ENCODE data around the gene DEFB132.
A peak's percentile ranks its signal among the peaks of the same experiment; 100 is the strongest.

DEFB132 gene

GRCh38 chr20:297925-298775, 40.6 kb downstream of the DEFB132 start:
- no peaks in the 10 kb centered on the region for H3K9me3 ChIP-seq (ENCODE audit: low read depth, low read length)
- H3K4me3 ChIP-seq = peak overlapping the region; percentile 99
- H3K36me3 ChIP-seq (ENCODE audit: insufficient read depth, low read length) = peaks cover 9% of the 10 kb centered on the region; the same call in 1 of the 2 replicates
- no peak for DNase-seq (ENCODE audit: low read depth, low spot score)
- peak overlapping the region; percentile 92 for H3K27ac ChIP-seq
- no peak for TF ChIP-seq FOXP2 (optimal IDR thresholded peaks at IDR 0.05; ENCODE audit: control extremely low read depth, extremely low read length, insufficient read depth)
- peak; percentile 41; the same call in 1 of the 2 replicates for TF ChIP-seq POLR2AphosphoS5 (IDR thresholded peaks at IDR 0.05; ENCODE audit: borderline replicate concordance, low read depth, low read length)
- peak overlapping the region; percentile 97 for H3K9ac ChIP-seq (ENCODE audit: insufficient read length)

GRCh38 chr20:298776-299391, 41.4 kb downstream of the DEFB132 start:
- no peaks in the 10 kb centered on the region for H3K9me3 ChIP-seq (ENCODE audit: low read depth, low read length)
- TF ChIP-seq EZH2 (IDR thresholded peaks at IDR 0.05) (no peak), FOXP2 (optimal IDR thresholded peaks at IDR 0.05; ENCODE audit: control extremely low read depth, extremely low read length, insufficient read depth) (no peak), POLR2AphosphoS5 (IDR thresholded peaks at IDR 0.05; ENCODE audit: borderline replicate concordance, low read depth, low read length) (no peak)
- peak overlapping the region; percentile 97 for H3K9ac ChIP-seq (ENCODE audit: insufficient read length)
- DNase-seq (ENCODE audit: low read depth, low spot score) = no peak
- 0 out of 2 replicates have a peak overlapping the region, but pooled peaks have one; percentile 77 for H3K27ac ChIP-seq
- H3K36me3 ChIP-seq (ENCODE audit: insufficient read depth, low read length) = peaks cover 9% of the 10 kb centered on the region; the same call in 1 of the 2 replicates
- H3K4me3 ChIP-seq = peak overlapping the region; percentile 99

DNA sequence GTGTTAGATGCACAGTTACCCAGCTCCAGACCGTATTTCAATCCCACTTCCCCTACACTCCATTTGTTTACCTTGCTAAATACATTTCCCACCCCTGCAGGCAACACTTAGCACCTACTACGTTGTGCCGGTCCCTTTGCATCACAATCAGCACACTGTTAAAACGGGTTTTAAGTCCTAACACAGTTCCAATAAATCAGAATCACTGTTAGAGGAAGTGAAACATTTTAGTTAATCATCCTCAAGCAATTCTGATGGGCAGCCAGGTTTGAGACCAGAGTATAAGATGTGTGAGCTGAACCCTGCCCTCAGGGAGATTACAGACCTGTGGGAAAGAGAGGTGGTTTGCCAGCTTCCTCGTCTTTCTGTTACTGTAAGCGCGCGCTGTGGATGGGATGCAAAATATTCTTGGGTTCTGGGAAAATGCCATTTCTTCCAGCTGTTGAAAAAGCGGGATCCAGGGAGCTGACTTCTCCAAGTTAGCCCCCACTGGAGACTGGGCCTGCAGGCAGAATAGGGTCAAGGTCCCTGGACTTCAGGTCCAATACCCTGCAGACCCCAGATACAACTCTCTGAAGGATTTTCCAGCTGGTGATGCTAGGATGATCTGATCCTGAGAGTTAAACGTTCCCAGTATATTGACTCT, 42.9 kb downstream of the DEFB132 start:
- DNase-seq (ENCODE audit: low read depth, low spot score) = no peak
- Histone ChIP-seq H3K9me3 (ENCODE audit: low read depth, low read length) (no peaks in the 10 kb centered on the region), H3K9ac (ENCODE audit: insufficient read length) (peak overlapping the region; percentile 41), H3K36me3 (ENCODE audit: insufficient read depth, low read length) (peaks cover 9% of the 10 kb centered on the region; the same call in 1 of the 2 replicates), H3K27ac (peak overlapping the region; percentile 77), H3K4me3 (peak overlapping the region; percentile 99)
- TF ChIP-seq POLR2AphosphoS5 (IDR thresholded peaks at IDR 0.05; ENCODE audit: borderline replicate concordance, low read depth, low read length) (no peak), EZH2 (IDR thresholded peaks at IDR 0.05) (no peak), FOXP2 (optimal IDR thresholded peaks at IDR 0.05; ENCODE audit: control extremely low read depth, extremely low read length, insufficient read depth) (no peak)

DNA sequence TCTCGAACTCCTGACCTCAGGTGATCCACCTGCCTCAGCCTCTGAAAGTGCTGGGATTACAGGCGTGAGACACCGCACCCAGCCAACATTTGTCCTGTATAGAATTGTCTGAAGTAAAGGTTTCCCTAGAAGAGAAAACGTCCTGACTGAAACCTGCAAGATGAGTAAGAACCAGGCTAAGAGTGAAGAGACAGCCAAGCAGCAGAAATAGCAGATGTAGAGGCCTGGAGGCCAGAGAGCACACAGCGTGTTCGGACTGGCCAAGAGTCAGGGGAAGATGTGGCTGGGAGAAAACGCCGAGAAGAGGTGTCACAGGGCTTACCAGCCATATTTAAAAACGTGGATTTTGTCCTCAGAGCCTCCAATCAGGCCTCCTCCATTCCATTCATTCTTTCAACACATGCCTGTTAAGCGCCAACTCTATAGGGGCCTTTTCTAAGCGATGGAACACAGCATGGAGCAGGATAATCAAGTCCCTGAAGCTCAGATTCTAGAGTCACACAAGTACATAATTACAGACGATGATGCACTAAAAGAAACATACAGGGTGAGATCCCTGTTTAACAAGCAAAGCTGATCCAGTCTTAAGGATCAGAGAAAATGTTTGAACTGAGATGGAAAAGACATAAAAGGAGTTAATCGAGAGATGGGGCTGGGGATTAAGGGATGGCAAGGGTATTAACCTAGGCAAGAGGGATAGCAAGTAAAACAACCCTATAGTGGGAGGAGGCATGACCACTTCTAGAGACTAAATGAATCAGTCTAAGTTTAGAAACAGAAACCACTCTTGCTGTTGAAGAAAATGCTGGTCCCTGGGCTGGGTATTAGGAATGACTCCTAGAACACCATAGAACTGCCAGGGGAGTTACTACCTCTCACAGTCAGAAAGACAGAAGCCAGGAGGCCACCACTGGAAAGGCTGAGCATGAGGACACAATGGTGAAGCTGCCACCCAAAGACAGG, 44.6 kb downstream of the DEFB132 start:
- Histone ChIP-seq H3K9me3 (ENCODE audit: low read depth, low read length) (no peaks in the 10 kb centered on the region), H3K27ac (no peak overlapping the region; the same call in 1 of the 2 replicates), H3K9ac (ENCODE audit: insufficient read length) (no peak overlapping the region), H3K36me3 (ENCODE audit: insufficient read depth, low read length) (peaks cover 9% of the 10 kb centered on the region; the same call in 1 of the 2 replicates), H3K4me3 (no peak overlapping the region)
- no peak for DNase-seq (ENCODE audit: low read depth, low spot score)
- TF ChIP-seq POLR2AphosphoS5 (IDR thresholded peaks at IDR 0.05; ENCODE audit: borderline replicate concordance, low read depth, low read length) (no peak), FOXP2 (optimal IDR thresholded peaks at IDR 0.05; ENCODE audit: control extremely low read depth, extremely low read length, insufficient read depth) (no peak)

- Histone ChIP-seq H3K9ac (ENCODE audit: insufficient read length) (no peak overlapping the region), H3K9me3 (ENCODE audit: low read depth, low read length) (no peaks in the 10 kb centered on the region), H3K27ac (no peak overlapping the region), H3K36me3 (ENCODE audit: insufficient read depth, low read length) (no peaks in the 10 kb centered on the region), H3K4me3 (no peak overlapping the region)
- no peak for TF ChIP-seq FOXP2 (optimal IDR thresholded peaks at IDR 0.05; ENCODE audit: control extremely low read depth, extremely low read length, insufficient read depth)
- no peak for TF ChIP-seq POLR2AphosphoS5 (IDR thresholded peaks at IDR 0.05; ENCODE audit: borderline replicate concordance, low read depth, low read length)
- TF ChIP-seq EZH2 (IDR thresholded peaks at IDR 0.05) = no peak
- DNase-seq (ENCODE audit: low read depth, low spot score) = no peak
Measured at GRCh38 chr20:305745-306144, 48.2 kb downstream of the DEFB132 start.

- Histone ChIP-seq H3K36me3 (ENCODE audit: insufficient read depth, low read length) (no peaks in the 10 kb centered on the region), H3K4me3 (no peak overlapping the region), H3K9me3 (ENCODE audit: low read depth, low read length) (no peaks in the 10 kb centered on the region), H3K9ac (ENCODE audit: insufficient read length) (no peak overlapping the region), H3K27ac (no peak overlapping the region)
- TF ChIP-seq FOXP2 (optimal IDR thresholded peaks at IDR 0.05; ENCODE audit: control extremely low read depth, extremely low read length, insufficient read depth) (no peak), EZH2 (IDR thresholded peaks at IDR 0.05) (no peak), POLR2AphosphoS5 (IDR thresholded peaks at IDR 0.05; ENCODE audit: borderline replicate concordance, low read depth, low read length) (no peak)
- DNase-seq (ENCODE audit: low read depth, low spot score) = no peak
Measured at GRCh38 chr20:308427-309038, 51.0 kb downstream of the DEFB132 start.

DNA sequence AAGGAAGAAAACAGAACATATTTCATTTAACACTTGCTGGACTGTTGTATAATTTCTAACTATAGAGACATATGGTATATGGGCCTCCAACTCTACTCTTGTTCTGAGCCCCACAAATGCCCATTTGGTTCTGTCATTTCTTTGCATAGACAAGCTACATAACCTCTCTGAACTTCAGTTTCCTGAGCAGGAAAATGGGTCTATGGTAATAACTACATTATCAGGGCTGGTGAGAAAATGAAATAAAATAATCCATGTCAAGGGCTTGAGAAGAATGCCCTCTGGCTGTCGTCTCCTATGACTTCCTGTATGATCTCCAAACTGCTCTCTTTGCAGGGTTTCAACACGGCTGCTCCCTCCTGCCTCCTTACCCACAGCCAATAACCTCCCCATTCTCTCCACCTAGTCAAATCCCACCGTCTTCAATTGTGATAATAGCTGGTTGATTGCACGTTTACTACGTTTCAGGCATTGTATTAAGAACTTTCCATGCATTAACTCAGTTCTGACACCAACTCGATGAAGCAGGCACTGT, 51.8 kb downstream of the DEFB132 start:
- peak overlapping the region; percentile 34 for H3K27ac ChIP-seq
- H3K9me3 ChIP-seq (ENCODE audit: low read depth, low read length) = no peaks in the 10 kb centered on the region
- no peaks in the 10 kb centered on the region for H3K36me3 ChIP-seq (ENCODE audit: insufficient read depth, low read length)
- H3K9ac ChIP-seq (ENCODE audit: insufficient read length) = no peak overlapping the region
- no peak for DNase-seq (ENCODE audit: low read depth, low spot score)
- TF ChIP-seq EZH2 (IDR thresholded peaks at IDR 0.05) (no peak), POLR2AphosphoS5 (IDR thresholded peaks at IDR 0.05; ENCODE audit: borderline replicate concordance, low read depth, low read length) (no peak), FOXP2 (optimal IDR thresholded peaks at IDR 0.05; ENCODE audit: control extremely low read depth, extremely low read length, insufficient read depth) (no peak)
- no peak overlapping the region for H3K4me3 ChIP-seq

All from SK-N-MC (cell line).